H9 (cell line): ENCODE measurements around the gene COL18A1. TPM values are rescaled to one million over a fixed set of nuclear protein-coding genes. Genes with fewer than 3 reads are reported as not detected.

Source experiments
- DNase-seq: peaks from one replicate; pipeline ENCODE4 v3.0.0-alpha.2; 2017
- H2AFZ ChIP-seq: one replicate; pipeline ENCODE4 v1.6.1; 2013; ENCODE audit warnings: mild to moderate bottlenecking, low read length, control low read depth, moderate library complexity
- H2AK5ac ChIP-seq: 2 replicates; pipeline ENCODE4 v1.6.1; 2013; ENCODE audit warnings: low read length, control low read depth, mixed read lengths; ENCODE audit not compliant: insufficient read length
- H2BK120ac ChIP-seq: one replicate; pipeline ENCODE4 v1.6.1; 2013; ENCODE audit warnings: low read depth, mild to moderate bottlenecking, low read length, control low read depth, inconsistent platforms; ENCODE audit not compliant: poor library complexity, severe bottlenecking
- H2BK12ac ChIP-seq: 2 replicates; pipeline ENCODE4 v1.6.1; 2013; ENCODE audit warnings: low read length, control low read depth, mixed read lengths, low read depth; ENCODE audit not compliant: insufficient read length
- H2BK15ac ChIP-seq: 2 replicates; pipeline ENCODE4 v1.6.1; 2013; ENCODE audit warnings: low read depth, low read length, control low read depth
- H2BK20ac ChIP-seq: one replicate; pipeline ENCODE4 v1.6.1; 2013; ENCODE audit warnings: low read depth, mild to moderate bottlenecking, low read length, control low read depth, inconsistent platforms; ENCODE audit not compliant: poor library complexity, severe bottlenecking
- H2BK5ac ChIP-seq: 2 replicates; pipeline ENCODE4 v1.6.1; 2013; ENCODE audit warnings: low read length, control low read depth, mixed read lengths; ENCODE audit not compliant: insufficient read length
- H3K14ac ChIP-seq: 2 replicates; pipeline ENCODE4 v1.6.1; 2013; ENCODE audit warnings: low read length, control low read depth; ENCODE audit not compliant: insufficient read depth
- H3K18ac ChIP-seq: 2 replicates; pipeline ENCODE4 v1.6.1; 2013; ENCODE audit warnings: low read depth, mild to moderate bottlenecking, mixed read lengths, low read length, control low read depth; ENCODE audit not compliant: insufficient read length
- H3K23ac ChIP-seq: 2 replicates; pipeline ENCODE4 v1.6.1; 2013; ENCODE audit warnings: low read length, control low read depth, mixed read lengths, low read depth; ENCODE audit not compliant: insufficient read length
- H3K23me2 ChIP-seq: 2 replicates; pipeline ENCODE4 v1.6.1; 2013; ENCODE audit warnings: low read depth, mild to moderate bottlenecking, mixed read lengths, low read length, control low read depth; ENCODE audit not compliant: insufficient read length, poor library complexity, severe bottlenecking
- H3K27ac ChIP-seq: 2 replicates; pipeline ENCODE4 v1.5.1; 2013; ENCODE audit warnings: low read length, control low read depth, mixed read lengths, low read depth; ENCODE audit not compliant: insufficient read length
- H3K27me3 ChIP-seq: 2 replicates; pipeline ENCODE4 v1.6.1; 2013; ENCODE audit warnings: low read length, control low read depth, inconsistent platforms; ENCODE audit not compliant: insufficient read depth
- H3K4ac ChIP-seq: 2 replicates; pipeline ENCODE4 v1.6.1; 2013; ENCODE audit warnings: low read depth, mild to moderate bottlenecking, control low read depth, inconsistent platforms, low read length, moderate library complexity
- H3K4me1 ChIP-seq: 2 replicates; pipeline ENCODE4 v1.6.1; 2013; ENCODE audit warnings: low read length, control low read depth, inconsistent platforms; ENCODE audit not compliant: insufficient read depth
- H3K4me2 ChIP-seq: 2 replicates; pipeline ENCODE4 v1.6.1; 2013; ENCODE audit warnings: low read length, control low read depth, mixed read lengths; ENCODE audit not compliant: insufficient read length, insufficient read depth
- H3K56ac ChIP-seq: 2 replicates; pipeline ENCODE4 v1.6.1; 2013; ENCODE audit warnings: low read depth, mild to moderate bottlenecking, mixed read lengths, low read length, control low read depth; ENCODE audit not compliant: insufficient read length
- H3K79me1 ChIP-seq: 2 replicates; pipeline ENCODE4 v1.6.1; 2013; ENCODE audit warnings: low read depth, mild to moderate bottlenecking, moderate library complexity, low read length, control low read depth, inconsistent platforms; ENCODE audit not compliant: insufficient read depth, poor library complexity, severe bottlenecking
- H3K79me2 ChIP-seq: 2 replicates; pipeline ENCODE4 v1.6.1; 2013; ENCODE audit warnings: low read length, control low read depth, inconsistent platforms; ENCODE audit not compliant: insufficient read depth
- H3K9ac ChIP-seq: 2 replicates; pipeline ENCODE4 v1.6.1; 2013; ENCODE audit warnings: low read length, control low read depth, mixed read lengths; ENCODE audit not compliant: insufficient read length; ENCODE audit errors: extremely low read depth
- H3K9me3 ChIP-seq: one replicate; pipeline ENCODE4 v1.6.1; 2013; ENCODE audit warnings: low read depth, low read length, inconsistent platforms; ENCODE audit not compliant: control insufficient read depth
- H3T11ph ChIP-seq: one replicate; pipeline ENCODE4 v1.6.1; 2013; ENCODE audit warnings: mild to moderate bottlenecking, low read length, control low read depth, inconsistent platforms
- H4K20me1 ChIP-seq: one replicate; pipeline ENCODE4 v1.6.1; 2013; ENCODE audit not compliant: control insufficient read depth, insufficient read length, insufficient read depth
- H4K5ac ChIP-seq: 2 replicates; pipeline ENCODE4 v1.6.1; 2013; ENCODE audit warnings: low read depth, mild to moderate bottlenecking, mixed read lengths, low read length, control low read depth; ENCODE audit not compliant: insufficient read length
- H4K8ac ChIP-seq: replicated peaks from 2 replicates; pipeline ENCODE4 v1.6.1; 2013; ENCODE audit warnings: low read length, control low read depth, mixed read lengths, low read depth; ENCODE audit not compliant: insufficient read length
- H4K91ac ChIP-seq: 2 replicates; pipeline ENCODE4 v1.6.1; 2013; ENCODE audit warnings: low read depth, mild to moderate bottlenecking, moderate library complexity, mixed read lengths, low read length, control low read depth; ENCODE audit not compliant: insufficient read length
- H3K27ac Mint-ChIP-seq, 3 experiments: 2 replicates in 2 of 3; 3 replicates in 1 of 3; pipeline ENCODE4 v1.8.0; 2020 to 2021; ENCODE audit warnings: mixed read lengths in 3 of 3, mild to moderate bottlenecking in 1 of 3, moderate library complexity in 1 of 3
- H3K27me3 Mint-ChIP-seq: 2 replicates; pipeline ENCODE4 v1.8.0; 2021; ENCODE audit warnings: low read depth, mild to moderate bottlenecking, moderate library complexity, mixed read lengths
- H3K36me3 Mint-ChIP-seq, 3 experiments: 2 replicates in 2 of 3; 3 replicates in 1 of 3; pipeline ENCODE4 v1.8.0; 2020 to 2021; ENCODE audit warnings: low read depth in 3 of 3, mixed read lengths in 3 of 3; ENCODE audit not compliant: insufficient read depth in 1 of 3
- H3K4me1 Mint-ChIP-seq, 2 experiments: 2 replicates each; pipeline ENCODE4 v1.8.0; 2020; ENCODE audit warnings: mixed read lengths in 2 of 2
- H3K4me3 Mint-ChIP-seq, 2 experiments: 2 replicates in 1 of 2; 3 replicates in 1 of 2; pipeline ENCODE4 v1.8.0; 2020 to 2021; ENCODE audit warnings: mild to moderate bottlenecking in 2 of 2, mixed read lengths in 2 of 2, moderate library complexity in 1 of 2
- H3K9me3 Mint-ChIP-seq, 2 experiments: 2 replicates in 1 of 2; 3 replicates in 1 of 2; pipeline ENCODE4 v1.8.0; 2020; ENCODE audit warnings: mild to moderate bottlenecking in 2 of 2, mixed read lengths in 2 of 2, moderate library complexity in 1 of 2
- WGBS: extraction: QIAGEN DNeasy Blood & Tissue Kit; methylation state at CpG from one replicate; pipeline ENCODE4 v1.1.7; 2013; ENCODE audit warnings: missing lambda C conversion rate, low lambda C conversion rate, mixed read lengths; ENCODE audit not compliant: insufficient read length; ENCODE audit errors: extremely low coverage; 5-methylcytosine and 5-hydroxymethylcytosine counted together
- total RNA-seq: library from RNA; stranded (reverse); gene quantifications from 2 replicates; pipeline ENCODE4 v1.2.1, GENCODE V29; 2021
- TF ChIP-seq, protein P1 (sequence below): fragments of 200-600 bp; sonication (generic); conservative IDR thresholded peaks from 3 replicates; pipeline ENCODE4 v1.8.0; 2021; ENCODE audit warnings: antibody characterized with exemption, mild to moderate bottlenecking

The COL18A1 gene
- total RNA-seq, 1 experiment from 2014 or later: 232 TPM

DNA sequence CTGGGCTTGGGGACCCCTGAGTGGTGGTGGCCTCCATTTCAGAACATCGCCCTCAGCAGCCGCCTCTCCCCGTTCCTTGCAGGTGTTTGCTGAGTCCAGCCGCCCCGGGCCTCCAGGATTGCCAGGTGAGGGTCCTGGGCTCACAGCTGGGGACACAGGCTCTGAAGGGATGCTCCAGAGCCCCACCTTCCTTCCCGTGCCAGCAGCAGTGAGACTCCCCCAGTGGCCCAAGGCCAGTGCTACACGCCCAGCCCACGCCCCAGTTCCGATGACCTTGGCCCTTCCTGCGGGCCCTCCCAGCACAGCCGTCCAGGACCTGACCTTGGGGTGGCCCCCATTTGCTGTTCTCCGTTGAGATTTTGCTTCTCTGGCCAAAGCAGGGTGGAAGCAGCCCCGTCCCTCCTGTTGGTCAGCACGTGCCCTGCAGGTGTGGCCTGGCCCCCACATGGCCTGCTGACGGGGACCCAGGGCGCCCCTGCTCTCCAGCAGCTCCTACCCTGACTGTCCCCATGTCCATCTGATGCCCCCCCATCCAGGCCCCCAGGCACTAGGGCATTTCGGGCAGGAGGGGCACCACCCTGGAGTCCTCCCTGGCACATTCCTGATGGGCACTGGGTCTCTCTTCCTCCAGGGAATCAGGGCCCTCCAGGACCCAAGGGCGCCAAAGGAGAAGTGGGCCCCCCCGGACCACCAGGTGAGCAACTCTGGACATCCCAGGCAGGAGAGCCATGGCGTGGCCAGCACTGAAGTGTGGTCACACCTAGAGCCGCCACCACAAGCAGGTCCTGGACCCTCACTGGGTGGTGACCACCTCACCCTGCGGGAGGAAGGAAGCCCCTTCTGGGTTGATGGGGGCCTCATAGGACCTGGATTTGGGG is 92.2 kb downstream of the COL18A1 start:
- Histone ChIP-seq H2BK15ac (no peak overlapping the region), H2AFZ (no peak overlapping the region), H2BK12ac (no peak overlapping the region), H3K79me1 (no peaks in the 10 kb centered on the region), H4K20me1 (peaks cover 4% of the 10 kb centered on the region), H3K23ac (no peak overlapping the region), H3K9me3 (no peaks in the 10 kb centered on the region), H3T11ph (no peak overlapping the region), H3K4ac (no peak overlapping the region), H3K4me2 (no peak overlapping the region), H3K9ac (no peak overlapping the region), H2BK20ac (no peak overlapping the region), H3K56ac (no peak overlapping the region), H3K14ac (no peak overlapping the region), H2AK5ac (no peak overlapping the region), H4K8ac (no peak overlapping the region), H3K27ac (no peak overlapping the region), H3K23me2 (peaks cover 3% of the 10 kb centered on the region), H3K4me1 (no peaks in the 10 kb centered on the region), H3K79me2 (no peaks in the 10 kb centered on the region), H4K91ac (no peak overlapping the region), H4K5ac (no peak overlapping the region), H3K27me3 (no peaks in the 10 kb centered on the region), H3K18ac (no peak overlapping the region), H2BK5ac (no peak overlapping the region), H2BK120ac (no peak overlapping the region)
- Mint-ChIP-seq H3K27ac (no peak overlapping the region), H3K4me3 (no peak overlapping the region), H3K27me3 (no peaks in the 10 kb centered on the region; the same call in 1 of the 2 replicates), H3K4me1 (no peaks in the 10 kb centered on the region), H3K36me3 (peaks cover 27 to 61% (median 50%) of the 10 kb centered on the region in 3 experiments), H3K9me3 (no peaks in the 10 kb centered on the region)
- TF ChIP-seq, protein P1, sequence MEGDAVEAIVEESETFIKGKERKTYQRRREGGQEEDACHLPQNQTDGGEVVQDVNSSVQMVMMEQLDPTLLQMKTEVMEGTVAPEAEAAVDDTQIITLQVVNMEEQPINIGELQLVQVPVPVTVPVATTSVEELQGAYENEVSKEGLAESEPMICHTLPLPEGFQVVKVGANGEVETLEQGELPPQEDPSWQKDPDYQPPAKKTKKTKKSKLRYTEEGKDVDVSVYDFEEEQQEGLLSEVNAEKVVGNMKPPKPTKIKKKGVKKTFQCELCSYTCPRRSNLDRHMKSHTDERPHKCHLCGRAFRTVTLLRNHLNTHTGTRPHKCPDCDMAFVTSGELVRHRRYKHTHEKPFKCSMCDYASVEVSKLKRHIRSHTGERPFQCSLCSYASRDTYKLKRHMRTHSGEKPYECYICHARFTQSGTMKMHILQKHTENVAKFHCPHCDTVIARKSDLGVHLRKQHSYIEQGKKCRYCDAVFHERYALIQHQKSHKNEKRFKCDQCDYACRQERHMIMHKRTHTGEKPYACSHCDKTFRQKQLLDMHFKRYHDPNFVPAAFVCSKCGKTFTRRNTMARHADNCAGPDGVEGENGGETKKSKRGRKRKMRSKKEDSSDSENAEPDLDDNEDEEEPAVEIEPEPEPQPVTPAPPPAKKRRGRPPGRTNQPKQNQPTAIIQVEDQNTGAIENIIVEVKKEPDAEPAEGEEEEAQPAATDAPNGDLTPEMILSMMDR: no peak
- DNase-seq: no peak
- WGBS: no CpG with 5 or more reads among the region's 22 CpGs
